GM21723 (cell line): ENCODE measurements around the gene HRH2.
"Not testable (repeated sequence)": the region's sequence is repeated elsewhere in the genome, so short reads cannot be mapped to it uniquely, and the experiment has no call there.

Experiments
- ATAC-seq: cut with Tn5 transposase; IDR thresholded peaks from one replicate; pipeline ENCODE4 v1.9.1; 2021; ENCODE audit warnings: mild to moderate bottlenecking, moderate library complexity; ENCODE audit not compliant: unreplicated experiment

HRH2 gene, protein sequence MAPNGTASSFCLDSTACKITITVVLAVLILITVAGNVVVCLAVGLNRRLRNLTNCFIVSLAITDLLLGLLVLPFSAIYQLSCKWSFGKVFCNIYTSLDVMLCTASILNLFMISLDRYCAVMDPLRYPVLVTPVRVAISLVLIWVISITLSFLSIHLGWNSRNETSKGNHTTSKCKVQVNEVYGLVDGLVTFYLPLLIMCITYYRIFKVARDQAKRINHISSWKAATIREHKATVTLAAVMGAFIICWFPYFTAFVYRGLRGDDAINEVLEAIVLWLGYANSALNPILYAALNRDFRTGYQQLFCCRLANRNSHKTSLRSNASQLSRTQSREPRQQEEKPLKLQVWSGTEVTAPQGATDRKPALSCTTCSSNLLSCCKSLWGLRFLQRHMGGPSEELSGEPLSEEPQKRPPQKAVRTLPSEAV

DNA sequence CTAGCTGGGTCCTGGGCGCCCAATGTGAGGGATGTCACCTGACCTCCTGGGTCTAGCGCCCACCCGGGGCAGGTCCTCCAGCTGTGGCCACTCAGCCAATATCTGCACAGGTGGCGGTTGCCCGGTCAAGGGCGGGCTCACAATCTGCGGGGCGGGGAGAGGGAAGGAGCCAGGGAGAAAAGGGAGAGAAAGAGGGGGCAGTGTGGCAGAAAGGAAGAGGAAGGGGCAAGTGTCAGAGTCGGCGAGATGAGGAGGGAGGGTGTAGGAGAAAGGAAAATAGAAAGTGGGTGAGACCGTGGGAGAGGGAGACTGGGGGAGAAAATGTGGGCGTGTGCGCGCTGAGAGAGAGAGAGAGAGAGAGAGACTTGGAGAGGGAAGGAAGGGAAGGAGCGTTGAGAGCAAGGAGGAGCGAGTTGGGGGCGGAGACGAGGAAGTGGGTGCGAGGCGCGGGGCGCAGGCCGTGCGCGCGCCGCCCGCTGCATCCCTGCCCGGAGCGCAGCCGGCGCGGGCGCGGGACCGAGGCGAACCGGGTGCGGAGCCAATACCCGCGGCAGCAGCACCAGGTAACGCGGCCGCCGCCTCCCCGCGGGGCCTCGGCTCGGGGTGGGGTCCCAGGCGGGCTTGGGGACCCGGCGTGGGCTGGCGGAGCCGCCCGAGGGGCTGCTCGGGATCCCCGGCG, at the start of gene HRH2:
HRH2 (plus strand) TSS at position 479 of the 679 bp plus-strand sequence. CDS start 25,163 bp downstream, outside the sequence.
- ATAC-seq: no peak

DNA sequence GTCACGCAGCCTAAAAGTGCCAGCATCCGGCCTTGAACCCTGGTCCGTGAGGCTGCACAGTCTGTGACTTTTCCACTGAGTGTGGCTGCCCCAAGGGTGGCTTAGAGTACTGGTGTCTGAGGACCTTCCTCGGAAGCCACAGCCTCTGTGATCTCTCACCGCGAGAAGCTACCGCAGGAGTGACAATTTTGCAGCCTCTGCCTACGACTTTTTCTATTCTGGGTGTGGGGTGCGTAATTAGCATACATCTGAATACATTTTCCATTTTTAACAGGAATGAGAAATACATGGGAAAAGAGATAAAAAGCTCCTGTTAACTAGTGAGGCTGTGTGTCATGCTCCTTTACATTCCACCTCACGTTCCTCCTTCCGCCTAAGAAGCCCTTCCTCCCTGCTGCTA, 48.3 kb upstream of the HRH2 start:
- ATAC-seq: no peak

DNA sequence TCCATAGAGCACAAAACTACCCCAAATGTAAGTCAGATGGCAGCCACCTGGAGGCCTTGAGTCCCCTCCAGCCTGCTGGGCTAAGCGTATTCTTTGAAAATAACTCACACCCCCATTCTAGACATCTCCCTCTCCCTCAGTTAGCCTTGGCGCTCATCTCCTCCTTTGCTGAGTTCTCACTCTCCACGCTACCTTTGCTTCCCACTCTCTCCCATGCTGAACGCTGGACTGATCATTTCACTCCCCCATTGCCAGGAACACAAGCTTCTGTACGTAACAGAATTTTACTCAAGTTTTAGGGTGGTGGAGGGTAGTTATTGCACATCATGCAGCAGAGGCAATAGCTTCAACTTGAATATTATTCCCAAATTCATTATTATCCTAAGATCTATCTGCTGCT, 47.5 kb upstream of the HRH2 start:
- ATAC-seq: no peak

DNA sequence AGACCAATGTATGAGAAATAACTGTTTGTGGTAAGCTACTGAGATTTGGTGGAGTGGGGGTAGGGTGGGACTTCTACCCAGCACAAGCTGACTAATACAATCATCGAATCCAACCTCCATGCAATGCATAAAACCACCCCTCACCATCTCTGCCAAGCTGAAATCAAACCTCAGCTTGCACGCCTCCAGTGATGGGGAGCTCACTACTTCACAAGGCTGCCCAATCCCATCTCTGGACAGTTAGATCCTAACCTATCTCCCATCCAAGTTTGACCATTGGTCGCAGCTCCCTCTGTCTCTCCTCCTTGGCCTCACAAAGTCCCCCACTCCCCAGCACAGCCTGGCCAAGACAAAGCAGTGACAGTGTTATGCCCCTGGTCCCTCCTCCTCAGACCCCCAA, 47.0 kb upstream of the HRH2 start:
- ATAC-seq: no peak

DNA sequence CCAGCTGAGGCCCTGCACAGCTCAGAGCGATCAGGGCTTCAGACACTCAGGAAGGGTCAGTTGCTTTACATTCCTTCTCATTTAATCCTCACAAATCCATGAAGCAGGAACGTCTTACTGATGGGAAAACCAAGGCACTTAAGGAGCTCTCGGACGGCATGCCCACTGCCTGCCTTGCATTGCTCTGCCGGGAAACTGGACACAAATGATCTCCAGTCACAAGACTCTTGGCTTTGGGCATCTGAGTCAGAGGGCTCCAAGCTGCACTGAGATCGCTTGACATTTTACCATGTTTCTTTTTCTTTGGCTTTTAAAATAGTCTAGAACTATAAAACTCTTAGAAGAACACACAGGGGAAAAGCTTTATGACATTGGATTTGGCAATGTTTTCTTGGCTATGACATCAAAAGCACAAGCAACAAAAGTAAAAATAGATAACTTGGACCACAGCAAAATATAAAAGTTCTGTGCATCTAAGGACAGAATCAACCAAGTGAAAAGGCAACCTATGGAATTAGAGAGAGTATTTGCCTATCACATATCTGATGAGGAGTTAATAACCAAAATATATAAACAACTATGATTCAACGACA, 43.6 kb upstream of the HRH2 start:
- no peak for ATAC-seq

DNA sequence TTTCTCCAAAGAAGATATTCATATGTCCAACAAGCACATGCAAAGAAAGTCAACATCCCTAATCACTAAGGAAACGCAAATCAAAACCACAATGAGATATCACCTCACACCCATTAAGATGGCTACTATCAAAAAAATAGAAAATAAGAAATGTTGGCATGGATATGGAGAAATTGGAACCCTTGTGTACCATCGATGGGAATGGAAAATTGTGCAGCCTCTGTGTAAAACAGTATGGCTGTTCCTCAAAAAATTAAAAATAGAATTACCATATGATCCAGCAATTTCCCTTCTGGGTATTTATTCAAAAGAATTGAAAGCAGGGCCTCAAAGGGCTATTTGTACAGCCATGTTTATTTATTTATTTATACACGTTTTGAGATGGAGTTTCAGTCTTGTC, 43.0 kb upstream of the HRH2 start:
- no peak for ATAC-seq

DNA sequence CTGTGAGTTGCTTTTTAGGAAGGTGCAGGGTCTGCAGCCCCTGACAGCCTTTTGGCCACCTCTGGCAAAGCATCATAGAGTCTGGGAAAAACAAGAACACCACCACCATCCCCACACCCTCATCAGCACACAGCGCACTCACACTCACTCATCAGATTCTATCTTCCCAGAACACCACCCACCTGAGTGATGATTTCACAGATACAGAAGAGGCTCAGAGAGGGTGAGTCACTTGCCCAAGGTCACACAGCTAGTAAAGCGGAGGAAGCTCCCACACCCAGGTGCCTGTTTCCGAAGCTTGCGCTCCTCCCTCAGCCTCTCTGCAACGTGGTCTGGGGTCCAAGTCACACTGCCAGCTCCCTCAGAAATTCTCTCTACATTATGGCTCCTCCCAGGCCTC, 41.8 kb upstream of the HRH2 start:
- no peak for ATAC-seq

DNA sequence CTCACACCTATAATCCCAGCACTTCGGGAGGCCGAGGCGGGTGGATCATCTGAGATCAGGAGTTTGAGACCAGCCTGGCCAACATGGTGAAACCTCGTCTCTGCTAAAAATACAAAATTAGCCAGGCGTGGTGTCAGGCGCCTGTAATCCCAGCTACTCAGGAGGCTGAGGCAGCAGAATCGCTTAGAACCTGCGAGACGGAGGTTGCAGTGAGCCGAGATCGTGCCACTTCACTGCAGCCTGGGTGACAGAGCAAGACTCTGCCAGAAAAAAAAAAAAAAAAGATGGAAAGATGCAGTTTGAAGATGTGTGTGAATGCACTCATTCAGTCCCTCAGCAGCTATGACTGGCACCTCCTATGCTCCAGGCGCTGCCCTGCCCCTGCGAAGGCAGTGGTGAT, 41.3 kb upstream of the HRH2 start:
- ATAC-seq: not testable (repeated sequence)

DNA sequence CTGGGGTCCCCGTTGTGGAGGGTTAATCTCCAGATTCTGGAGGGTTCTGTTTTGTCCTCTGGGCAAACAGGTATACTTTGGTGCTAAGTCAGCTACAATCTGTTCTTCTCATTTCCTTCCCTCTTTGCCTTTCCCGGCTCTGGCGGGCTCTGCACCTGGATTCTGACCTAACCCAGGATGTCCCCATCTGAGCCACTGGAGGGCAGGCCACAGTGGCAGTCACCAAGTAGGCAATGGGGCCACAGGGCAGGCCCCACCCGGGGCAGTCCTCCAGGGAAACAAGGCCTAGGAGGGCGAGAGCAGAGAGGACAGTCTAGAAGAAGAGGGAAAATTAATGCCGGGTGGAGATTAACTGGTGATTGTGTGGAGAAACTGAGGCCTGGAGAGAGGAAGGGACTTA, 40.4 kb upstream of the HRH2 start:
- no peak for ATAC-seq

DNA sequence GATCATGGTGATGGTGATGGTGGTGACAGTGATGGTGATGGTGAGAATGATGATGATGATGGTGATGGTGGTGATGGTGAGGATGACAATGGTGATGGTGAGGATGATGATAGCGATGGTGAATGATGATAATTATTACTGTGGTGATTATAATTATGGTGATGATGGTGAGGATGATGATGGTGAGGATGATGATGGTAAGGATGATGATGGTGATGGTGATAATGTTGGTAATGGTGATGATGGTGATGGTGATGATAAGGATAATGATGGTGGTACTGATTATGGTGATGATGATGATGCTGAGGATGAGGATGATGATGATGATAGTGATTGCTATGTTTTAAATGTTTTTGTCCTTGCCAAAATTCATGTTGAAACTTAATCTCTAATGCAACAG, 37.3 kb upstream of the HRH2 start:
- no peak for ATAC-seq

DNA sequence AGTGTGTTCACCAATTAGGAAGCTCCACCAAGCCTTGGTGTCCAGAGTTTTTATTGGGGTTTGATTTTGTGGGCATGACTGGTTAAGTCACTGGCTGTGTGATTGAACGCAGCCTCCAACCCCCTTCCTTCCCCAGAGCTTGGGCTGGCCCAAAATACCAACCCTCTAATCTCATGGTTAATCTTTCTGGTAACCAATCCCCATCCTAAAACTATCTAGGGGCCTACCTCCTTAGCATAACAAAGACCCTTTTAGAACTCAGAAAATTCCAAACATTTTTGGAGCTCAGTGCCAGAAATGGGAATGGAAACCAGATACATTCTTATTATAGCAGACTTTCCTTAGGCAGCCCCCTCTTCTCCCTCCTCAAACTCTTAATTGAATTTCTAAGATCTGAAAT, 35.9 kb upstream of the HRH2 start:
- ATAC-seq: no peak

DNA sequence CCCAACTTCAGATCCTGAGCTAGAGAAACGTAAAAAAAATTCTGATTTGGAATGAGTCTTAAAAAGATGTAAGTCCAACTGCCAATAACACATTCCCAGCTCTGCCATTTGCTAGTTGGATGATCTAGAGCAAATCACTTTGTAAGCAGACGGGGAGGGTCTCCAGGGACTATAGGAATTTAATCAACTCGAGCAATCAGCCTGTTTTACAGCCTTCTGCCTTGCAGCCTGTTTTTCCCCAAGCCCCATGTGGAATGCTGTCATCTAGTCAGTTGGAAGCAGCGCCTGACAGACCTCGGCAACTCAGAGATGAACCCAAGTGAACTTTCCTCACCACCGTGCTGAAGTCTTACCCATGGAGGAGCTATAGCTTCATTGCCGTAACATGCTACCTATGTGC, 34.8 kb upstream of the HRH2 start:
- no peak for ATAC-seq

DNA sequence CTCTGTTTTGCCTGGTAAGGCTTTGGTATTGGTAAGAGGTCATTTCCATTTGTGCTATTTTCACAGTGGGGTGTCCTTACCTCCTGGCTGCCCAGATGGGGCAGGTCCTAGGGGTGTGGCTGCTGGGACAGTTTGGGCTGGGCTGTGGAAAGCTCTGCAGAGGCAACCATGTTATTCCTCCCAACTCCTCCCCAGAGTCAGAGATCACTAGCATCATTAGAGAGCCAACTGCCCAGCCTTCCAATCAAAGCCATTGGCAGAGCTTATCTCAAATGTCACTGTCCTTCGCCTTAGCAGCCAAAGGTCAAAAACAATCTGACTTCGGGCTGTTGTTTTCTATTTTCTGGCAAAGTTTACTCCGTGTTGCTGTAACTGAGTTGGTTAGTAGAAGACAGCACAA, 33.6 kb upstream of the HRH2 start:
- no peak for ATAC-seq

DNA sequence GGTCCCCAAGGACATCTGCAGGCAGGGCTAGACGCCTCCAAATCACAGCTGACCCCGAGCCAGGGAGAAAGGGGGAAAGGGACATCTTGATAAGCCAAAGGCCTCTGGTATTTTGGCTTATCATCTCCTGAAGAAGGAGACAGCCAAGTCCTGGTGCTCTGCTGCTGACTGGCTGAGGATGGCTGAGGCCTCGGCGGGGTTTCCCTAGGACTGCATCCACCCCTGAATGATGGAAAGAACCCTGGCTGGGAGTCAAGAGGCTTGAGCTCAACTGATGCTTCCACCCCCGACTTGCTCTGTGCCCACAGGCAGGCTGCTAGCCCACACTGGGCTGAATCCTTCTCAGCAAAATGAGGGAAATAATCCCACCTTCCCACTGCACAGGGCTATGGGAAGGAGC, 30.9 kb upstream of the HRH2 start:
- ATAC-seq: no peak

DNA sequence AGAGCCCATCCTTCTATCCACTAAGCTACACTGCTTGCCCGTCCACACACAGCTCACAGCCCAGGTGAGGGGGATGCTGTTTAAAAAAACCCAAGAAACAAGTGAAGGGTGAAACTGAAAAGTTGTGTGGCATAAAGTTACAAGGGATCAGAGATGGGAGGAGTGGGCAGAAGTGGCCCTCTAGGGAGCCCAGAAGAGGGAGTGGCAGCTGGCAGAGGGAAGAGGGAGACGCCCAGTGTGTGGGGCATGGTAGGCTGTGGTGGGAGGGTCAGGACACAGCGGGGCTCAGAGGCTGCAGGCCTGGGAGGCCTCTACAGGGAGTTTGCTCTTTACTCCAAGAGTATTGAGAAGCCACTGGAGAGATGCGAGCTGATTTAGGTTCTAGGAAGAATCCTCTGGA, 30.1 kb upstream of the HRH2 start:
- no peak for ATAC-seq

DNA sequence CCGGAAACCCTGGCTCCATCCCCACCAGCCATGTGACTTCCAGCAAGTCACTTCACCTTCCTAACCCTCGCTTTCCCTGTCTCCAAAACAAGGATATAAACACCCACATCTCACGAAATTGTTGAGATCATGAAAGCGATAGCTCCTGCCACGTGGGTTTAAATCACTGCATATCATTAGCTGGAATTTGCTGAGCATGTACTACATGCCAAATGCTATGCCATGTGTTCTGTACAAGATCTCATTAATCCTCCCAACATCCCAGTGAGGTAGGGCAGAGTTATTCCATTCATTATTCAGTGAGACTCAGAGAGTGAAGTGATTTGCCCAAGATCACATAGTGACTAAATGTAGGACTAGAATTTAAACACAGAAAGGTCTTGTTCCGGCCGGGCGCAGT, 29.2 kb upstream of the HRH2 start:
- ATAC-seq: no peak

DNA sequence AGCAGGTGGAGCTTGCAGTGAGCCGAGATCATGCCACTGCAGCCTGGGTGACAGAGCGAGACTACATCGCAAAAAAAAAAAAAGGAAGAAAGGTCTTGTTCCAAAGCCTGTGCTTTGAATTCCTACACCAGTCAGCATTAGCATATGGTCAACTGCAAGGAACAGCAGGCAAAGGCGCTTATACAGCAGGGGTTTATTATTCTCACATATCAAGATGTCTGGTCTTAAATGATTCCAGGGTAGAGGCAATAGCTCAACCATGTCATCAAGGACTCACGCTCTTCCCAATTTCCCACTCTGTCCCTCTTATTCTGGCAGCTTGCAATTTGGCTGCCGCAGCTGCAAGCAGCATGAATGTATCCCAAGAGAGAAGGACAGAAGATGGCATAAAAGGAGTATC, 28.6 kb upstream of the HRH2 start:
- no peak for ATAC-seq

DNA sequence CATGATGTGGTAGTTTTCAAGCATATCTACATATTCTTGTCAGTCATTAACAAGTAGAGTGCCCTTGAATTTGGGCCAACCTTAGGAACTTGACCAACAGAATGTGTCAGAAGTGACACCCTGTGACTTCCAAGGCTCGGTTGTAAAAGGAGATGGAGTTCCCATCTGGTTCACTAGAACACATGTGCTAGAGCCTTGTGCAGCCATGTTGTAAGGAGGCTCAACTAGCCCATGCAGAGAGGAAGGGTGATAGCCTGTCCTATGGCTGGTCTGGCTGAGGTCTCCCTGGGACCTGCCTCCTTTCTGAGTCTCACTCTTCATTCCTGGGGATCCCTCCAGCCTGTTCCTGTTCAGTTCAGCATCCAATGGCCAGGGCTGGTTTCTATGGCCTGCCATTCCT, 28.1 kb upstream of the HRH2 start:
- ATAC-seq: no peak

DNA sequence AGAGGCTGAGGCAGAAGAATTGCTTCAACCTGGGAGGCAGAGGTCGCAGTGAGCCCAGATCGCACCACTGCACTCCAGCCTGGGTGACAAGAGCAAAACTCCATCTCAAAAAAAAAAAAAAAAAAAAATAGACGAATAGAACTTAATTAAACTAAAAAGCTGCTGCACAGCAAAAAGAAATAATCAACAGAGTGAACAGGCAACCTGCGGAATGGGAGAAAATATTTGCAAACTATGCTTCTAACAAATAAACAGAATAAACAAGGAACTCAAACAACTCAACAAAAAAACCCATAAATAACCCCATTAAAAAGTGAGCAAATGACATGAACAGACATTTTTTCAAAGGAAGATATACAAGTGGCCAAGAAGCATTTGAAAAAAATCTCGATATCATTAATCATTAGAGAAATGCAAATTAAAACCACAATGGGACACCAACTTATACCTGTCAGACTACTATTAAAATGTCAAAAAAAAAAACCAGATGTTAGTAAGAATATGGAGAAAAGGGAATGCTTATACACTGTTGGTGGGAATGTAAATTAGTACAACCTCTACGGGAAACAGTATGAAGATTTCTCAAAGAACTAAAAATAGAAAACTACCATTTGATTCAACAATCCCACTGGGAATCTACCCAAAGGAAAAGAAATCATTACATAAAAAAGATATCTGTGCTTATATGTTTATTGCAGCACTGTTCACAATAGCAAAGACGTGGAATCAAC, 21.9 kb upstream of the HRH2 start:
- no peak for ATAC-seq

DNA sequence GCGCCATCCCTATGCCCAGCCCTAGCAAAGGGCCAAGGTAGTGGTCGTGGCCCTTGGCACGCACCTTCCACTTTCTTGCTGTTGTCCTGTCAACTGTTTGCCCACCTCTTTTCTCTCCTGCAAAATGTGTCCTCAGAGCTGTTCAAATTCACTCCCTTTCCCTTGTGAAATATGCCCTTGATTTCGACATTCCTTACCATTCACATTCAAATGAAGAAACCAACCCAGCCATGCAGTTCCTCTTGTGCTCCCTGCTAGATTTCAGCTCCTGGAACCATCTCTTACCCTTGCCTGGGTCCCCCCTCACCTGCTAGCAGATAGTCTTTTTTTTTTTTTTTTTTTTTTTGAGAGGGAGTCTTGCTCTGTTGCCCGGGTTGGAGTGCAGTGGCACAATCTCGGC, 19.6 kb upstream of the HRH2 start:
- ATAC-seq: no peak

DNA sequence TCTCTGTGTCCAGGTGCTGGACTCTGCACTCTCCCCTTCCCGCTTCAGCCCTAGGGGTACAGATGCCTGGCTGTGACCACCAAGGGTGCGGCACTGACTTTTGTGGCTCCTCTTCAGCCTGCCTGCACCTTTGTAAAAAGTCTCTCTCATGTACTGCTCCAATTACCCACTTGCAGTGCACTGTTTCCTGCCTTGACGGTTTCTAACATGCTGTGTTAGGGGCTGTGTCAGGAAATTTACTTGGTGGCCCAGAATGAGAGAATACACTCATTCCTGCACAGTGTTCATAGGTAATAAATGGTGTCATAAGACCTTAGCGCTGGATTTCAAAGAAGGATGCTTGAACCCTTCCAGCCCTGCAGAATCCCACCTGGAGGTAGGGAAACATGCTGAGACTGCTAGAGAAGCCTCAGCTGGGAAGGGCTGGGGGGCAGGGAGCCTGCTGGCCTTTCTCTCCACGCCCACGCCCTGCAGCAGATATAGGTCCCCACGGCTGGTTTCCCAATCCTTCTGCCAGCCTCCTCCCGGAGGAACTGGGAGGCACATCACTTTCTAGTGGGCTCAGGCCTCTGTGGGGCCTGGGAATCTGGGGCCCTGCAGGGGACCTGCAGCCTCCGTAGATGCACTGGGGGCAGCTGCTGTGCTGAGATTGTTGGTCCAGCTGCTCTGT, 17.6 kb upstream of the HRH2 start:
- ATAC-seq: no peak
